ENCODE results near the gene GUCY1A2. TPM values are rescaled to one million over a fixed set of nuclear protein-coding genes. Genes with fewer than 3 reads are reported as not detected.

The GUCY1A2 gene
- total RNA-seq, 4 donors from 2014 or later: 3.6 to 8.0 (median 4.0) TPM

GRCh38 chr11:106644824-106645223, 373.5 kb downstream of the GUCY1A2 start:
- TF ChIP-seq, protein P1, sequence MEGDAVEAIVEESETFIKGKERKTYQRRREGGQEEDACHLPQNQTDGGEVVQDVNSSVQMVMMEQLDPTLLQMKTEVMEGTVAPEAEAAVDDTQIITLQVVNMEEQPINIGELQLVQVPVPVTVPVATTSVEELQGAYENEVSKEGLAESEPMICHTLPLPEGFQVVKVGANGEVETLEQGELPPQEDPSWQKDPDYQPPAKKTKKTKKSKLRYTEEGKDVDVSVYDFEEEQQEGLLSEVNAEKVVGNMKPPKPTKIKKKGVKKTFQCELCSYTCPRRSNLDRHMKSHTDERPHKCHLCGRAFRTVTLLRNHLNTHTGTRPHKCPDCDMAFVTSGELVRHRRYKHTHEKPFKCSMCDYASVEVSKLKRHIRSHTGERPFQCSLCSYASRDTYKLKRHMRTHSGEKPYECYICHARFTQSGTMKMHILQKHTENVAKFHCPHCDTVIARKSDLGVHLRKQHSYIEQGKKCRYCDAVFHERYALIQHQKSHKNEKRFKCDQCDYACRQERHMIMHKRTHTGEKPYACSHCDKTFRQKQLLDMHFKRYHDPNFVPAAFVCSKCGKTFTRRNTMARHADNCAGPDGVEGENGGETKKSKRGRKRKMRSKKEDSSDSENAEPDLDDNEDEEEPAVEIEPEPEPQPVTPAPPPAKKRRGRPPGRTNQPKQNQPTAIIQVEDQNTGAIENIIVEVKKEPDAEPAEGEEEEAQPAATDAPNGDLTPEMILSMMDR (IDR thresholded peaks at IDR 0.05): no peak
- TF ChIP-seq POLR2A (IDR thresholded peaks at IDR 0.05) (no peak), EP300 (IDR thresholded peaks at IDR 0.05) (no peak)
- no peaks in the 10 kb centered on the region for H3K36me3 ChIP-seq
- no peaks in the 10 kb centered on the region for H3K4me1 ChIP-seq
- H3K9me3 ChIP-seq: peaks cover 0 to 11% (median 0%) of the 10 kb centered on the region in 4 donors
- no peak overlapping the region for H3K27ac ChIP-seq
- 86 to 89% methylated on average over 1 of the region's 1 CpG for WGBS, 2 donors
- DNase-seq (ENCODE audit: low spot score in 2 of 2): no peak
- no peak overlapping the region for H3K4me3 ChIP-seq
- H3K27me3 ChIP-seq: no peaks in the 10 kb centered on the region

DNA sequence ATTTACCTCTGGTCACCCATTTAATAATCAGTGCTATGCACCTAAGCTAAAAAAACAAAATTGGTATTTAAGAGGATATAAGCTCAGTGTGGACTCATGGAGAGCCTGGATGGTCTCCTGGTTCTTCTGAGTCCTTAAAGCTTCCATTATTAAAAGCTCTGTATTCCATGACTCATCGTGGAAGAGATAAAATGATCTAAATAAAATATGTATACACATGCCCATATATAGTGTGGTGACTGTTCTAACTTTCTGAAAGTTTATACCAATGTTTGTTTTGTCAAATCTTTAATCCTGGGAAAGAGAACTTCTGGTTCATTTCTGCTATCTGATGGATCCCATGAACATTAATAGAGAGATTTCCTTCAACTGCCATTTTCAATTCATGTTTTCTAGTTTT, 375.9 kb downstream of the GUCY1A2 start:
- DNase-seq (ENCODE audit: low spot score in 2 of 2): no peak
- H3K4me1 ChIP-seq: no peaks in the 10 kb centered on the region
- no peak overlapping the region for H3K4me3 ChIP-seq
- H3K9me3 ChIP-seq: peaks cover 0 to 21% (median 0%) of the 10 kb centered on the region in 4 donors
- no peak overlapping the region for H3K27ac ChIP-seq
- H3K36me3 ChIP-seq: no peaks in the 10 kb centered on the region
- TF ChIP-seq POLR2A (IDR thresholded peaks at IDR 0.05) (no peak), EP300 (IDR thresholded peaks at IDR 0.05) (no peak)
- TF ChIP-seq, protein P1 (IDR thresholded peaks at IDR 0.05): no peak
- 55 to 69% methylated on average over 1 of the region's 1 CpG for WGBS, 2 donors
- H3K27me3 ChIP-seq: no peaks in the 10 kb centered on the region

GRCh38 chr11:106632283-106632682, 386.0 kb downstream of the GUCY1A2 start:
- TF ChIP-seq EP300 (IDR thresholded peaks at IDR 0.05) (no peak), POLR2A (IDR thresholded peaks at IDR 0.05) (no peak)
- TF ChIP-seq, protein P1 (IDR thresholded peaks at IDR 0.05): no peak
- H3K27me3 ChIP-seq: no peaks in the 10 kb centered on the region
- DNase-seq (ENCODE audit: low spot score in 2 of 2): no peak
- H3K36me3 ChIP-seq: no peaks in the 10 kb centered on the region
- no peak overlapping the region for H3K4me3 ChIP-seq
- no peak overlapping the region for H3K27ac ChIP-seq
- no peaks in the 10 kb centered on the region for H3K9me3 ChIP-seq
- H3K4me1 ChIP-seq: no peaks in the 10 kb centered on the region
- 93 to 95% methylated on average over 3 of the region's 3 CpGs for WGBS, 2 donors

DNA sequence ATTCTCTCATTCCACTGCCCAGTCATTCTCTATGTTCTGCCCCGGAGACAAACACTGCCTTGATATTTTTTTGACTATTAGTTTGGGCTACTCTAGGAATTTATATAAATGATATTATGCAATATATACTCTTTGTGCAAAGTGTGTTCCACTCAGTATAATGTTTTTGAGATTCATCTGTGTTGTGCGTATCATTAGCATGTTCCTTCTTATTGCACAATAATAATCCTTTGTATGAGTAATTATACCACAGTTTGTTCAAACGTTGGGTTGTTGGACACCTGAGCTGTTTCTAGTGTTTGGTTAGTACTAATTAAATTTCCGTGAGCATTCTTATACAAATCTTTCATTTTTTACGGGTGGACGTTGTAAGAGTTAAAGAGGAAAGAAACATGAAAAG, 390.6 kb downstream of the GUCY1A2 start:
- Histone ChIP-seq H3K27ac (no peak overlapping the region), H3K4me3 (no peak overlapping the region), H3K4me1 (no peaks in the 10 kb centered on the region), H3K36me3 (no peaks in the 10 kb centered on the region), H3K27me3 (no peaks in the 10 kb centered on the region), H3K9me3 (no peaks in the 10 kb centered on the region)
- TF ChIP-seq, protein P1 (IDR thresholded peaks at IDR 0.05): no peak
- TF ChIP-seq EP300 (IDR thresholded peaks at IDR 0.05) (no peak), POLR2A (IDR thresholded peaks at IDR 0.05) (no peak)
- 91 to 93% methylated on average over 6 of the region's 6 CpGs for WGBS, 2 donors
- DNase-seq (ENCODE audit: low spot score in 2 of 2): no peak

DNA sequence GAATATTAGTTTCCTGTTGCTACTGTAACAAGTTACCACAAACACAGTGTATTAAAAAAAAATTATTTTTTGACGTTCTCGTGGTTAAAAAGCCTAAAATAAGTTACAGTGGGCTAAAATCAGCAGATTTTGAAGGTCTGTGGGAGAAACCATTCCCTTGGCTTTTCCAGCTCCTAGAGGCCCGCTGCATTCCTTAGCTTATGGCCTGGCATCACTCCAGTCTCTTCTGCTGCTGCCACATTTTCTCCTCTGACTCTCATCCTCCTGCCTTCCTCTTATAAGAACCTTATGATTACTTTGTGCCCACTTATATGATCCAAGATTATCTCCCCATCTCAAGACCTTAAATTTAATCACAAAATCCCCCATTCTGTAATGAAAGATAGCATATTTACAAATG, 392.7 kb downstream of the GUCY1A2 start:
- Histone ChIP-seq H3K36me3 (no peaks in the 10 kb centered on the region), H3K4me3 (no peak overlapping the region), H3K4me1 (no peaks in the 10 kb centered on the region), H3K27ac (no peak overlapping the region), H3K9me3 (no peaks in the 10 kb centered on the region), H3K27me3 (no peaks in the 10 kb centered on the region)
- no peak for DNase-seq (ENCODE audit: low spot score in 2 of 2)
- TF ChIP-seq, protein P1 (IDR thresholded peaks at IDR 0.05): no peak
- 46 to 58% methylated on average over 3 of the region's 3 CpGs for WGBS, 2 donors
